Measurements from ENCODE around the gene CIB4.

Gene CIB4

GRCh38 chr2:26642429-26642828, 1.3 kb upstream of the CIB4 start:
- ATAC-seq: no peak
- no peak for DNase-seq

DNA sequence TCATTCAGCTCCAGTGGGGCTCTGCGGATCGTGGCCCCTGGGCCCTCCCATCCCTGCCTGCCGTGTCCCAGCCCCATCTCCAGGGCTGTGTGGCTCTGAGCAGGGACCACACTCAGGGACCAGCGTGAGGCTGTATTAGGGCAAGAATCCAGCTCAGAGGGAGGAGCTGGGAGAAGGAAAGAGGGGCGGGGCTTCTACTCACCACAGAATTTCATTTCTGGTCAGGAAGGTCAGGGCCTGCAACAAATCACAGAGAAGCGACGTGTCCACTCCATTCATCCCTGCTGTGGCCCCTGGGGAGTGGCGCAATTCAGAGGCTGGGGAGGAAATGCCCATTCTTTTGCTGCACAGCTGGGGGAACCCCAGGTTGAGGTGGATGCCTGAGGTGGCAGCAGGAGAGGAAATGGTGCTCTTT, 828 bp downstream of the CIB4 start:
- ATAC-seq (no peak), DNase-seq (no peak)

DNA sequence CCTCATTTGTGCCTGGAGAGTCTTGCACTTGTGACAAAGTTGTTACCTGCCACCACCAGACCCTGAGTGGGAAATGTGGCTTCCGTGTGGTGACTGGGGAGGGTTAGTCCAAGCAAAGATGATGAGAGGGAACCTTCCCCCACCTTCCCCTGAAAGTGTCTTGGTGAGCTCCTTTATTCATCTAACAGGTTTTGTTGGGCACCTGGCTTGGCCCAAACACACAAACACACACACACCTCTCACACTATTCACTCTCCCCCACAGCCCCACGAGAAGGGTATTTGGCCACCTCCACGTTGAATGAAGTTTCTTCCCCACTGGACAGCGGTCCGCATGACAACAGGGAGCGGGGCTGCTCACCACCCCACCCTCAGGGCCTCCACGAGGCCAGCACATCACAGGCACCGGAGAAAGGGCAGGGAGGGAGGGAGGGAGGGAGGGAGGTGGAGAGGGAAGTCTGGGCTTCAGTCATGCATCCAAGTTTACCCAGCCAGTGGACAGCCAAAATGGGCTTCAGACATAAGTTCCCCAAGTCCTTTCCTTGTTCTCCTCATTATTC, 1.4 kb downstream of the CIB4 start:
- ATAC-seq (no peak), DNase-seq (no peak)

DNA sequence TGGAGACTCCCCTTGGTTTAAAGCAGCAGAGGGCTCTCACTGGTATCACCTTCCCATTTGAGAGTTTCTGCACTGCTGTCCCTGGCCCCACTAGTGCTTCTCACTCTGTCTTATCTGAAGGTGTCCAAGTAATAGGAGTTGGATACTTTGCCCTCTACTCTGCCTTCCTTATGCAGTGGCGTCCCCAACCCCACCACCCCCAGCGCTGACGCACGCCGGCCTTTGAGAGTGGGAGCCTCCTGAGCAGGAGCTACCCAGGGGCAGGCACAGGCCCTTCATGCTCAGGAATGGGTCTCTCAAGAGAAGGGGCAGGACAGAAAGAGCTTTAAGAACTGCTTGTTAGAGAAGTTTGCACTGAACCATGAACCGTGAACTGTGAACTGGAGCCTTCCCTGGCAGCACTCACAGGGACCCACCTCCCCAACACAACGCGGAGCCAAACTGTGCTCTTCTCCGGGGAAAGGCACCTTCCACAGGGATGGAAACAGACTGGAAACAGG, 3.3 kb downstream of the CIB4 start:
- ATAC-seq (no peak), DNase-seq (no peak)

- DNase-seq (no peak), ATAC-seq (no peak)
These were observed 4.2 kb downstream of the CIB4 start for GRCh38 chr2:26636935-26637334.

GRCh38 chr2:26635401-26635800, 5.8 kb downstream of the CIB4 start:
- DNase-seq (no peak), ATAC-seq (no peak)

GRCh38 chr2:26634636-26635230, 6.4 kb downstream of the CIB4 start:
- DNase-seq (no peak), ATAC-seq (no peak)

GRCh38 chr2:26633993-26634595, 7.1 kb downstream of the CIB4 start:
- DNase-seq: no peak
- ATAC-seq: no peak

DNA sequence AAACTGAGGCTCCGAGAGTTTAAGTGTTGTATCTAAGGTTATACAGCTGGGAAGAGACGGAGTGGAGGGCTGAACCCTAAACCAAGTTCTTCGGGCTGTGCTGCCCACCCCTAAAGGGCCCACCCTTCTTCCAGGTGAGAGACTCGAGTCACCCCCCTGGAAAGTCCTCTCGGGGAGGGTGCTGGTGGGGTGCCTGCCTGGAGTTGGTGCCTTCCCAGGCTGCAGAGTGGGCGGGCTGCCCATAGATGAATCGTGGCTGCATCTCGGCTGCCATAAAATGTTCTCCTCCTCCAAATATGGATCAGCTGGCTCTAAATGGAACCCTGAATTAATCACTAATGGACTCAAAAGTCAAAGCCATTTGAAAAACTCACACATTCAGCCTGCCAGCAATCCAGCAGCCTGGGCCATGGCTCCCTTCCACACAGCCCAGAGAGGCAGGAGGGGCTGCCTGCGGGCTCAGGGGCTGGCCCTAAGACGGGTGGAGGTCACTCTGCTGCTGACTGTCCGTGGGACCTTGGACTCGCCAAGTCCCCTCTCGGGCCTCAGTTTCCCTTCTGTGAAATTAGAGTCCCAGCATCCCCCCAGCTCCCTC, 7.7 kb downstream of the CIB4 start:
- ATAC-seq: no peak
- DNase-seq: no peak

GRCh38 chr2:26632624-26633185, 8.5 kb downstream of the CIB4 start:
- no peak for ATAC-seq

DNA sequence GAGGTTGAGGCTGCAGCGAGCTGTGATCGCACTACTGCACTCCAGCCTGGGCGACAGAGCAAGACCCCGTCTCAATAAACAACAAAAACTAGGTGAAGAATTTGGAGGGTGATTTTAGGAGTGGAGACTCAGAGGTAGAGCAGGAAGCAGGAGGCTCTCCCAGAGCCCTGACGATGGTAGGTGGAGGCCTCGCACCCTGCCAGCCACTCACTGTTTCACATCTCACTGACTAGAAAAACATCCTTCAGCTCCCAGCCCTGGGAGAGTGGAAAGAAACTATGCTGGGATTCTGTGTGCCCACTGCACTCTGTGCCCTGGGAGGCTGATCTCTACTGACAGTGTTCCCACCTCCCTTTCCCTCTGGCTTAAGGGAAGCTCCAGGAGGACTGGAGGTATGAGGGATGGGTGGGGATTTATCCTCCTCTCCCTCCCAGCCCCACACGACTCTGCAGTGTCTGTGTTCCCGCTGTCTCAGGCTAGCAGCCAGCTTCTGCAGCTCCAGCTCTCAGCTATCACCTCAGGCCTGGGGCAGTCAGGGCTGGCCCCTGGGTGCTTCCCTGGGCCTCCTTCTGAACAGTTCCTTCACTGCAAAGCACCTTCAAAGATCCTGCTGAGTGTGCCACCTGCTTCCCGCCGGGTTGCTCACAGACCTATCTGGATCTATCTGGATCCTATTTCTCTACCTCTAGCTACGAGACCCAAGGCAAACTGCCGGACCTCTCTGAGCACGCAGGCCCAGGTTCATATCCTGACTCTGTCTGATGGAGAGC, 9.6 kb downstream of the CIB4 start:
- DNase-seq (no peak), ATAC-seq (no peak)

More at GRCh38 chr2:26632624-26633185, 8.5 kb downstream of the CIB4 start:
- DNase-seq: no peak

GRCh38 chr2:26630669-26631360, 10.4 kb downstream of the CIB4 start:
- ATAC-seq: no peak
- no peak for DNase-seq

DNA sequence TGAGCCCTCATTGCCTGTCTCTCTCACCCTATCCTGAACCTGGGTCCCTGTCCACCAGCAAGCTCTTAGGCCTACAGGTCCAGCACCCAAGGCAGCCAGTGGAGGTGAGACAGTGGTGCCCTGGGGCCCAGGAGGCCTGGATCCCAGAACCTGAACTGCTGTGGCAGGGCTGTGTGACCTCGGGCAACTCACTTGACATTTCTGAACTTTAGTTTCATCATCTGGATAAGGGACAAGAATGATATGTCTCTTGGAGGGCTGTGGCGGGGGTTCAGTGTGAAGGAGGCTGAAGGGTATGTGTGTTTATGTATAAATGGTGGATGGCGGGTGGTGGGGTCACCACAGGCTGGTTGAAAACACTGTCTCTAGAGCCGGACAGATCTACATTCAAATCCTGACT, 10.9 kb downstream of the CIB4 start:
- no peak for ATAC-seq
- no peak for DNase-seq

DNA sequence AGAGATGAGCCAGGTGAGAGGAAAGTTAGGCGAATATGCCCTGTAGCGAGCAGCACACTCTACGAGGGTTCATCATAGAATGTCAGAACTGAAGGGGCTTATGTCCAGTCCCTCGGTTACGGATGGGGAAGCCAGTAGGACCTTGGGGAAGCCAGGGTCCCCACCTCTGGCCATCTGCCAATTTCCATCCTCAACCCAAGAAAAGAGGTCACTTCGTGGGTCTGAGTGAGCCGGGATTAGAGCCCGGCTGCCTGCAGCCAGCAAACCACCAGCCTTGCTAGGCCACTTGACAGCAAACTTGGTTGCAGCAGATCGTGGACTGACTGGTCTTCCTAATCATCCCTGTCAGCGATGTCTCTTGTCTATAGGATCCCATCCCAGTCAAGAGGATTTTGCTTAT, 11.4 kb downstream of the CIB4 start:
- ATAC-seq (no peak), DNase-seq (no peak)

DNA sequence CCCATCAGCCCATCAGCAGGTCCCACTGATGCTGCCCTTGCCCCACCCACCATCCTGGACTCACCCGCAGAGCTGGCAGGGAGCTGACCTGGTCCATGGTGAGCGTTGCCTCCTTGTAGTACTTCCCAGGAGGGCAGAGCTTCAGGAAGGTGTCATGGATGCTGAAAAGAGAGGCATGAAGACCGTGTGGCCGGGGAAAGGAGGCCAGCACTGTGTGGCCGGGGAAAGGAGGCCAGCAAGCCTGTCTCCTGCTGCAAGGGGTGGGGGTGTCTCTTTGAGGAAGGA, 11.9 kb downstream of the CIB4 start:
- DNase-seq: no peak
- ATAC-seq: no peak

- DNase-seq (no peak), ATAC-seq (no peak)
These were observed 12.4 kb downstream of the CIB4 start for GRCh38 chr2:26628561-26629345.

GRCh38 chr2:26627350-26628105, 13.6 kb downstream of the CIB4 start:
- ATAC-seq: no peak
- DNase-seq: no peak

- ATAC-seq (no peak), DNase-seq (no peak)
These were observed 14.6 kb downstream of the CIB4 start for GRCh38 chr2:26626606-26627005.

DNA sequence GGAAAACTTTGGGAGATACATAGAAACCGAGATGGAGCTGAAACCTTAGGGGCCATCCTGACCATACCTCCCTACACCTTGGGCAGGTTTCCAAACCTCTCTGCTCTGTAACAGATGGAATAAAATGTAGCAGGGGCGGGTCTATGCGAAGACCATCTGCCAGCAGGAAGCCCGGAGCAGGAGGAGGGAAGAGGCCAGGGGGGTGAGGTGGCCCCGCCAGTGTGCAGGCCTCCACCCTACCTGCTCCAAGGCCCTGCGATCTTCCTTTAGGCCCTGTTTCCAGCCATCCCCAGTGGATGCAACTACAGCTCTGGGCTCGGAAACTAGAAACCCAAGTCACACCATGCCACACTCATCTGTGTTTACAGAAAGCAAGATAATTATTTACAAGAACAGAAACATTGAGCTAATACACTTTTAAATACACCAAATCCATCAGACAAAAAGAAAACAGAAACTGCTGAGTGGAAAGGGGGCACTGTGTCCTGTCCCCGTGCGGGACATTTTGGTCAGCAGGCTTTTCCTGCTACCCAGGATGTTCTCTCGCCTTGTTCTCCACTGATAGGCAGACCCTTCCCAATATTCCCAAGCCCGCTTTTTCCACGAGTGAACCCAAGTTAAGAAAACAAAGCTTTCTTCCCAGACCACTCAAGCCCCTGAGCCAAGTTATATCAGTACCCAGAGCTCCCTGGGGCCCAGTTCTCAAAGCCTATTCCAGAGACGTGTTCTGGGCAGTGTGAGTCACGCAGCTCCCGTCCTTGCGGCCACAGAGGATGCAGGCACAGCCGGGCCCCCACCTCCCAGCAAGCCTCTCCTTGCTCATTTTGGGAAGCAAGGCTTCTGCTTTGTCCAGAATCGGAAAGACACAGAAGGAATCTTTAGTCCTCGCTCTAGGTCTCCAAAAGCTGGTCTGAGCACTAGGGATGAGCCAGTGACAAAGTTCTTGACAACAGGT, 17.3 kb downstream of the CIB4 start:
- DNase-seq (no peak), ATAC-seq (no peak)

Data from stimulated activated naive CD8-positive, alpha-beta T cell treated with anti-CD3 and anti-CD28 coated beads, Interleukin-15, Interleukin-2, amounts not matched to agents 100 U/mL and 50 U/mL, for 24 hours (primary cell).